Adipocyte (in vitro differentiated cells): Measurements from ENCODE around the gene FER1L5.

ENCODE experiments used
- DNase-seq: peaks from one replicate; pipeline ENCODE4 v3.0.0-alpha.2; 2015; ENCODE audit warnings: low read depth
- H3K27me3 ChIP-seq: replicated peaks from 2 replicates; pipeline ENCODE4 v1.7.0; 2013; ENCODE audit warnings: mild to moderate bottlenecking, low read length, moderate library complexity; ENCODE audit not compliant: control insufficient read depth, insufficient read depth
- H3K36me3 ChIP-seq: 2 replicates; pipeline ENCODE4 v1.7.0; 2013; ENCODE audit warnings: low read length, mild to moderate bottlenecking, moderate library complexity; ENCODE audit not compliant: control insufficient read depth, insufficient read depth, severe bottlenecking
- H3K4me1 ChIP-seq: 2 replicates; pipeline ENCODE4 v1.7.0; 2013; ENCODE audit warnings: mild to moderate bottlenecking, low read length, moderate library complexity; ENCODE audit not compliant: control insufficient read depth, insufficient read depth
- H3K4me3 ChIP-seq: 2 replicates; pipeline ENCODE4 v1.7.0; 2013; ENCODE audit warnings: mild to moderate bottlenecking, low read length, moderate library complexity
- H3K9ac ChIP-seq: 2 replicates; pipeline ENCODE4 v1.7.0; 2013; ENCODE audit warnings: mild to moderate bottlenecking, low read length, moderate library complexity
- H3K9me3 ChIP-seq: 2 replicates; pipeline ENCODE4 v1.7.0; 2013; ENCODE audit warnings: mild to moderate bottlenecking, low read length, moderate library complexity; ENCODE audit not compliant: control insufficient read depth

Gene FER1L5

GRCh38 chr2:96642564-96643360 is at the start of gene FER1L5:
Gene FER1L5 (plus strand): TSS chr2:96642764. CDS start chr2:96642837, 73 bp downstream.
- Histone ChIP-seq H3K4me1 (no peaks in the 10 kb centered on the region), H3K4me3 (no peak within 1 kb of the TSS), H3K36me3 (no peaks in the 10 kb centered on the region), H3K27me3 (no peaks in the 10 kb centered on the region), H3K9ac (no peak within 1 kb of the TSS), H3K9me3 (no peaks in the 10 kb centered on the region)
- DNase-seq = no peak

- Histone ChIP-seq H3K27me3 (no peaks in the 10 kb centered on the region), H3K4me3 (no peak overlapping the region), H3K9ac (no peak overlapping the region), H3K9me3 (no peaks in the 10 kb centered on the region), H3K36me3 (peaks cover 65% of the 10 kb centered on the region), H3K4me1 (no peaks in the 10 kb centered on the region)
- no peak for DNase-seq
Observed at GRCh38 chr2:96594282-96594681, 48.3 kb upstream of the FER1L5 start.

- H3K4me3 ChIP-seq = no peak overlapping the region
- DNase-seq = no peak
- H3K4me1 ChIP-seq = no peaks in the 10 kb centered on the region
- H3K36me3 ChIP-seq = peaks cover 69% of the 10 kb centered on the region
- no peaks in the 10 kb centered on the region for H3K9me3 ChIP-seq
- no peak overlapping the region for H3K9ac ChIP-seq
- H3K27me3 ChIP-seq = no peaks in the 10 kb centered on the region
Observed at GRCh38 chr2:96594691-96595152, 47.8 kb upstream of the FER1L5 start.

DNA sequence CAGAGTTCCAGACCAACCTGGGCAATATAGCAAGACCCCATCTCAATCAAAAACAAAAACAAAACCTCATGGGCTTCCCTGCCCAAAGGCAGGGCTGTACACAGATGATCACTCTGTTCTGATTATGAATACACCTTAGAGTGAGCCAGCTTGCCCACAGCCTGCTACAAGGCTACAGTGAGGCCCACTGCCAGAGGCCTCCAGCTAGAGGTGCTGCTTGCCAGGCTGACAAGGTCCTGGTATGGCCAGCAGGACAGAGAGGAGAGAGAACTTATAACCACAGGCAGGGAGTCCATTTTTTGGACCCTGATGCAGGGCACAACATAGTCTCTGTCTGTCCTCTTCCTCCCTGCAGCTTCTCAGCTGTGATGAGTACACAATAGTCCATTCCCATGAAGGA is 46.0 kb upstream of the FER1L5 start:
- no peak overlapping the region for H3K4me3 ChIP-seq
- no peaks in the 10 kb centered on the region for H3K4me1 ChIP-seq
- no peaks in the 10 kb centered on the region for H3K27me3 ChIP-seq
- H3K9ac ChIP-seq = no peak overlapping the region
- no peak for DNase-seq
- no peaks in the 10 kb centered on the region for H3K9me3 ChIP-seq
- H3K36me3 ChIP-seq = peaks cover 85% of the 10 kb centered on the region

- peaks cover 85% of the 10 kb centered on the region for H3K36me3 ChIP-seq
- DNase-seq = no peak
- no peak overlapping the region for H3K9ac ChIP-seq
- H3K9me3 ChIP-seq = no peaks in the 10 kb centered on the region
- no peaks in the 10 kb centered on the region for H3K27me3 ChIP-seq
- H3K4me3 ChIP-seq = no peak overlapping the region
- no peaks in the 10 kb centered on the region for H3K4me1 ChIP-seq
Observed at GRCh38 chr2:96599941-96600340, 42.6 kb upstream of the FER1L5 start.

GRCh38 chr2:96601382-96602292 is 40.9 kb upstream of the FER1L5 start:
- Histone ChIP-seq H3K36me3 (peaks cover 89% of the 10 kb centered on the region), H3K9ac (no peak overlapping the region), H3K9me3 (no peaks in the 10 kb centered on the region), H3K4me3 (no peak overlapping the region), H3K4me1 (peaks cover 6% of the 10 kb centered on the region), H3K27me3 (no peaks in the 10 kb centered on the region)
- DNase-seq = no peak

DNA sequence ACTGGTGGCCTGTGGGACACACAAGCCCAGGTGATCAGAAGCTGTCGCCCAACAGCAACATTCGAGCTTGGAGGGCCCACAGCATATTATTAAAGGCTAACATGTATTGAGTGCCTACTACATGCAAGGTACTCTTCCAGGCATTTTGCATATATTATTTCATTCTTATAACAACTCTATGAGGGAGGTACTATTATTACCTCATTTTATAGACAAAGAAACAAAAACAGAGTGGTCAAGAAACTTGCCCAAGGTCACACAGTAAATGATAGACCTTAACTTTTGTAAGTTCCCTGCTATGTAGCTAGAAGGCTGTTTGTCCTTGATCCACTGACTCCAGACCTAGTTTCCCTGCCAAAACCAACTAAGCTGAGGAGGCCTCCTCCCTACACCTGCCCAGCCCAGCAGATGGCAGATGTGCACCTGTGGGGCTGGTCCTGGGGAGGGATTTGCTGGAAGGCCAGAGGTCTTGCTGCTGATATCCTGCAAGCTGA is 40.2 kb upstream of the FER1L5 start:
- Histone ChIP-seq H3K4me1 (peaks cover 13% of the 10 kb centered on the region), H3K27me3 (no peaks in the 10 kb centered on the region), H3K36me3 (peaks cover 88% of the 10 kb centered on the region), H3K9ac (no peak overlapping the region), H3K9me3 (no peaks in the 10 kb centered on the region), H3K4me3 (no peak overlapping the region)
- DNase-seq = no peak

DNA sequence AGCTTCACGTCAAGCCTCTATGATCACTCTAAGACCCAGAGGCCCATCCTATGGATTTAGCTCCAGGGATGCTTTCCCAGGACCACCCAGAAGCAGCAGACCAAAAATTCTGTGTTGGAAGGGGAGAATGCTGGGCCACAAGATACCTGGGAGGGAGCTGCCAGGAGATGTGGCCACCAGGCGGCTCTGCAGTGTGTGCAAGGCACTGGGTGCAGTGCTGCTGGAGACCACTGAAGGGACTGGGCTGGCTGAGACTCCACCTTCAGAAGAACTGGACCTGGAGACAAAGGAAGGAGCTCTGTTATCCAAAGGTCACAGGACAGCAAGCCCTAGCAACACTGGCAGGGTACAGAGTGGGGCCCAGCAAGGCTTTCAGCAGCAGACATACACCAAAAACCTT is 38.5 kb upstream of the FER1L5 start:
- Histone ChIP-seq H3K4me3 (no peak overlapping the region), H3K27me3 (no peaks in the 10 kb centered on the region), H3K36me3 (peaks cover 96% of the 10 kb centered on the region), H3K4me1 (peaks cover 24% of the 10 kb centered on the region), H3K9me3 (no peaks in the 10 kb centered on the region), H3K9ac (no peak overlapping the region)
- DNase-seq = no peak

GRCh38 chr2:96608469-96609455 is 33.8 kb upstream of the FER1L5 start:
- H3K9me3 ChIP-seq = no peaks in the 10 kb centered on the region
- H3K4me1 ChIP-seq = peaks cover 25% of the 10 kb centered on the region
- peaks cover 95% of the 10 kb centered on the region for H3K36me3 ChIP-seq
- no peak overlapping the region for H3K4me3 ChIP-seq
- no peak for DNase-seq
- H3K9ac ChIP-seq = no peak overlapping the region
- H3K27me3 ChIP-seq = no peaks in the 10 kb centered on the region

DNA sequence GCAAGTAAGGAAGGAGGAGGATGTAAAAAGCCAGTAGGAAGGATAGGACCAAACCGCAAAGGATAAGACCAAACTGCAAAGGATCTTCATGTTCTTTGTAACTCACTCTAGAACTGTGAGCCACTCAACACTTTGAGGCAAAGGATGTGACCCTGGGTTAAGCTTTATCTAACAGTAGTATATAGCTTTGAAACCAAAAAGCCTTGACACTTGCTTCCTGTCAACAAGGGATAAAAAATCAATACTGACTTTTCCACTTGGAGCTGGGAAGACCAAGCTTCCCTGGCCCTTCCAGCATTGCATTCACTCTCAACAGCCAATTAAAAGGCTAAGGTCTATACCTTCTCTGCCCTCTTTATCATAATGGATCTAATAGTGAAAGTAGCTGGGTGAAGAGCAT is 26.4 kb upstream of the FER1L5 start:
- no peak overlapping the region for H3K4me3 ChIP-seq
- DNase-seq = no peak
- peaks cover 38% of the 10 kb centered on the region for H3K36me3 ChIP-seq
- H3K4me1 ChIP-seq = peaks cover 25% of the 10 kb centered on the region
- H3K9me3 ChIP-seq = no peaks in the 10 kb centered on the region
- H3K27me3 ChIP-seq = no peaks in the 10 kb centered on the region
- no peak overlapping the region for H3K9ac ChIP-seq
